Stimulated activated CD8-positive, alpha-beta memory T cell treated with anti-CD3 and anti-CD28 coated beads, Interleukin-12 subunit alpha, Interleukin-12 subunit beta, amount 100 ng/mL, for 1 hour (primary cell): ENCODE results near the gene PDGFRB.

ENCODE experiments used
- DNase-seq: peaks from one replicate; pipeline ENCODE4 v3.0.0-alpha.2; 2020; ENCODE audit warnings: low read depth

The PDGFRB gene

DNA sequence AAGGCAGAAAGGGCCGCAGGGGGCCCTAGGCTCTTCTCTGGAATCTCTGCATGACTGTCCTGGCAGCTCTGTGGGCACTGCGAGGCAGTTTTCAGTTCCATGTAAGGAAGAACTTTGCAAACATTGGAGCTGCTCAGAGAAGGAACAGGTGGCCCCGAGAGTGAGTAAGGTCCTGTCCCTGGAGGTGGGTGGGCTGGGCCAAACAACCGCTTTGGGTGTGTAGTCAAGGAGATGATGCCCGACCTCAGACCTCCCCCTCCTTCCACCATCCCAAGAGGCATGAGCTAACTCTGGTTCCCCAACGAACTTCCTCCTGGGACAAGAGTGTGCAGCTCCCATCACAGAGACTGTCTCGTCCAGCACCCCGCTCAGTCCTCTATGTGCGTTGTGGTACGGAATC is 89.8 kb downstream of the PDGFRB start:
- no peak for DNase-seq

DNA sequence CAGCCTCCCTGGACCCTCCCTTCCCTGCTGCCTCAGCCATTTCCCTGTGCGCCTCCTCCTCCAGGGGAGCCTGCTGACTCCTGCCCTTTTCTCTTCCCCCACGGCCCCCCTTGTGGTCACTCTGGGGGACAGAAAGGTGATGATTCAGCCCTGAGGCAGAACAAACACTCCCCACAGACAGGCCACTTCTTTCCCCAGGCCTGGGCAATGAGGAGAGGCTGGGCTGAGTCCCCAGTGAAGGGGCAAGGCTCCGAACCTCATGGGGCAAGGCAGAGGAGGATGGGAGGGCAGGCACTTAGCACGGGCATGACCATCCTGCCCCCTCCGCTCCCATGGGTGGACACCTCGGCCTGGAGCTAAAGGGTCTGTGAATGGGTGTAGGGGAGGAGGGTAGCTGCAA is 90.3 kb downstream of the PDGFRB start:
- DNase-seq = no peak

DNA sequence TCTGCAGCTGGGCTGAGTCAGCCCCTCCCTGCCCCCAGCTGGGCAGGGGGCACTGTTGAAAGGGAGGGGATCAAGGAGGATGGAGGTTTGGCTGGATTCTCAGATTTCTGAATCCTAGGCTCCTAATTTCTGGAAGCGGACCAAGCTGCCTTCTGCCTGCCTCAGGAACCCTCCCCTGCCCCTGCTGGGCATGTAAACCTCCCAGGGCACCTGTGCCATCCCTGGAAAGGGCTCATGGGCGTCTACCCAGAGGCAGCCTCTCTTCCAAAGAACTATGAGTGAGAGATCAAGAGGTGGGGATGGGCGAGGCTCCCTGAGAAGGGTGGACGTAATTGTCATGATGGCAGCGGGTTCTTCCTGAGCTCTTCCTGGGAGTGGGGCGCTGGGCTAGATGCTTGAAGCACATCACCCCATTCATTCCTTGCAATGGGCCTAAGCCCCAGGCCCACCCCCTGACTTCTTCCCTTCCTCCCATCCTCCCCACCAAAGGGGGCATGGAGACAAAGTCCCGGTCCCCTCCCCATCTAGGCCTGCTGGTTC is 90.9 kb downstream of the PDGFRB start:
- DNase-seq = no peak
